Cardiac muscle cell (in vitro differentiated cells and primary cell): ENCODE measurements around the gene FNDC5. TPM values are rescaled to one million over a fixed set of nuclear protein-coding genes. Genes with fewer than 3 reads are reported as not detected.

Experiments
- DNase-seq, 2 donors: peaks; one replicate each; pipeline versions ENCODE4 v3.0.0 to v3.0.0-alpha.2; 2010 to 2017; ENCODE audit warnings: low read depth in 1 of 2, low spot score in 1 of 2
- H3K27ac ChIP-seq: fragments of 200-600 bp; sonication (generic); 2 replicates; pipeline ENCODE4 v1.5.1; 2016
- H3K27me3 ChIP-seq: fragments of 200-600 bp; sonication (generic); 2 replicates; pipeline ENCODE4 v1.6.0; 2016; ENCODE audit warnings: control low read depth
- H3K36me3 ChIP-seq: fragments of 200-600 bp; sonication (generic); 2 replicates; pipeline ENCODE4 v1.5.1; 2016; ENCODE audit warnings: control low read depth
- H3K4me1 ChIP-seq: fragments of 200-600 bp; sonication (generic); 2 replicates; pipeline ENCODE4 v1.8.1; 2017; ENCODE audit warnings: low read depth, mild to moderate bottlenecking, mixed run types
- H3K4me3 ChIP-seq: fragments of 200-600 bp; sonication (generic); 2 replicates; pipeline ENCODE4 v1.5.1; 2016; ENCODE audit warnings: mild to moderate bottlenecking
- H3K9me3 ChIP-seq: fragments of 200-600 bp; sonication (generic); 2 replicates; pipeline ENCODE4 v1.5.1; 2017; ENCODE audit warnings: low read depth, mild to moderate bottlenecking, control low read depth
- polyA plus RNA-seq: library from polyadenylated mRNA; unstranded; fragments of >200 nt; fragmentation: Nextera tagmentation; extraction: Ambion mirVana; gene quantifications from 2 replicates; pipeline ENCODE4 v1.2.1, GENCODE V29; 2016
- total RNA-seq: library from RNA; depleted of rRNA; stranded (reverse); fragments of >200 nt; gene quantifications from 2 replicates; pipeline ENCODE4 v1.2.3, GENCODE V29; 2016
- TF ChIP-seq, protein P1 (sequence below): IDR thresholded peaks from 2 replicates; pipeline ENCODE4 v1.5.1; 2012; ENCODE audit warnings: low read depth, mild to moderate bottlenecking, low read length

The FNDC5 gene
- total and polyA plus RNA-seq, 2 experiments from 2014 or later = 34.2 to 37.4 TPM

DNA sequence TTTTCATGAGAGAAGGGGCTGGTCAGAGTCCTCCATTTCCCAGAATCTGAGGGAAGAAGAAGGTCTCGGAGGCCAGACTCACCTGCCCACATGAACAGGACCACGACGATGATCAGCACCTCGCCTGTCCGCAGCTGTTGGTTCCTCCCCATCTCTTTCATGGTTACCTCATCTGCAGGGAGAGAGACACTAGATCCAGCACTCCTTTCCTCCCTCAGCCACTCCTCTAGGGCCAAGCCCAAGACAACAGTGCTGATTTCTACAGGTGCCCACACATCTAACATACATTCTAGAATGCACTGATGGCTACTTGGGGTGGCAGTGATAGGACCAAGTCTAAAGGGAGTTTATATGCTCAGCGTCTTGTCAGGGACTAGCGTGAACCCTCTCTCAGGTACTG lies 3.0 kb downstream of the FNDC5 start:
- H3K27ac ChIP-seq = no peak overlapping the region
- DNase-seq = no peak
- peaks cover 11% of the 10 kb centered on the region for H3K27me3 ChIP-seq
- TF ChIP-seq, protein P1, sequence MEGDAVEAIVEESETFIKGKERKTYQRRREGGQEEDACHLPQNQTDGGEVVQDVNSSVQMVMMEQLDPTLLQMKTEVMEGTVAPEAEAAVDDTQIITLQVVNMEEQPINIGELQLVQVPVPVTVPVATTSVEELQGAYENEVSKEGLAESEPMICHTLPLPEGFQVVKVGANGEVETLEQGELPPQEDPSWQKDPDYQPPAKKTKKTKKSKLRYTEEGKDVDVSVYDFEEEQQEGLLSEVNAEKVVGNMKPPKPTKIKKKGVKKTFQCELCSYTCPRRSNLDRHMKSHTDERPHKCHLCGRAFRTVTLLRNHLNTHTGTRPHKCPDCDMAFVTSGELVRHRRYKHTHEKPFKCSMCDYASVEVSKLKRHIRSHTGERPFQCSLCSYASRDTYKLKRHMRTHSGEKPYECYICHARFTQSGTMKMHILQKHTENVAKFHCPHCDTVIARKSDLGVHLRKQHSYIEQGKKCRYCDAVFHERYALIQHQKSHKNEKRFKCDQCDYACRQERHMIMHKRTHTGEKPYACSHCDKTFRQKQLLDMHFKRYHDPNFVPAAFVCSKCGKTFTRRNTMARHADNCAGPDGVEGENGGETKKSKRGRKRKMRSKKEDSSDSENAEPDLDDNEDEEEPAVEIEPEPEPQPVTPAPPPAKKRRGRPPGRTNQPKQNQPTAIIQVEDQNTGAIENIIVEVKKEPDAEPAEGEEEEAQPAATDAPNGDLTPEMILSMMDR = no peak
- H3K4me3 ChIP-seq = no peak overlapping the region
- peaks cover 7% of the 10 kb centered on the region for H3K4me1 ChIP-seq
- H3K9me3 ChIP-seq = no peaks in the 10 kb centered on the region
- H3K36me3 ChIP-seq = peaks cover 4% of the 10 kb centered on the region

DNA sequence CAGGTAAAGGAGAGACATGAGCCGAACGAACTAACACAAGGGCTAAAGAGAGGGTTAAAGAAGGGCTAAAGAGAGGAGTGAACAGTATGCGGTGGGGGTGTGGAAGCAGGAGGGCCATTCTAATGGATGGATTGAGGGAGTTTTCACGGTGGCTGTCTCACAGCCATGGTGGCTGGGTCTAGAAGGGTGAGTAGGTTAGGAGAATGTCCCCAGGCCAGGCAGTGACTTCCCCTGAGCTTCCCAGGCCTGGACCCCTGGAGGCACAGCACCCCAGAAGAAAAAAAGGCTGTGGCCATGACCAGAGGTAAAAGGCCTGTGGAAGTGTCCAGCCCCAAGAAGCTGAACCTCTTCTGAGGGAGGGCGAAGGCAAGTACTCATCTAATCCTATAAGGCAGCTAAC lies 3.6 kb downstream of the FNDC5 start:
- no peak overlapping the region for H3K4me3 ChIP-seq
- peaks cover 5% of the 10 kb centered on the region for H3K36me3 ChIP-seq
- peaks cover 7% of the 10 kb centered on the region for H3K4me1 ChIP-seq
- peaks cover 11% of the 10 kb centered on the region for H3K27me3 ChIP-seq
- DNase-seq = no peak
- TF ChIP-seq, protein P1 = no peak
- H3K9me3 ChIP-seq = no peaks in the 10 kb centered on the region
- H3K27ac ChIP-seq = no peak overlapping the region

DNA sequence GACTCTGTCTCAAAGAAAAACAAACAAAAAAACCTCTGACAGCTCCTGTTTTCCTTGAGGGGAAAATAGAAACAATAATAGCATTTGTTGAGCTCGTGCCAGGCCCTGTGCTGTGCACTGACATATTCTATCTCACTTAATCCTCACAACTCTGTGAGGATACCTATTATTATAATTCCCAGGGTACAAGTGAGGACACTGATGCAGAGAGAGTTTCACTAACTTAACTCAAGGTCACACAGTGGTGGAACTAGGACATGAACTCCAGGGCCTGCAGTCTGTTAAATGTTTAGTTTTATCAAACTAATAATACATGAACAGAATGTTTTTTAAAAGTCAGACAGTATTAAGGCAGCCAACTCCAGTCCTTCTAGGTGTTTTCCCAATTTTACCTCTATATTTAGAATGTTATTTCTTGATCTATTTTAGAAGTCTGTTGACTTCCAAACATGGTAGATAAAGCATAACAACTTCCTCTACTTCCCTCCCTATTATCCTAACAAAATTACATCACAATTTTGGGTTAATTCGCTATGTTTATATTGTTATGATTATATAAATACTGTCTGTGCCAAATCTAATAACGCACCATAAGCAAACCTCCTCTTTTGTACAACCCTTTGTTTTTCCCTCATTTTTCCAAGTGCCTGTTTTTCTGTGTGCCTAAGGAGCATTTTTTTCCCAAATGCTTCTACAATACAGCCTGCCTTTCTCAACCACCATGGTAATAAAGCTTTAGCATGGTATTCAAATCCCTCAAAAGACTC lies 4.9 kb downstream of the FNDC5 start:
- no peak for DNase-seq
- TF ChIP-seq, protein P1 = no peak
- no peaks in the 10 kb centered on the region for H3K9me3 ChIP-seq
- H3K4me3 ChIP-seq = no peak overlapping the region
- H3K27ac ChIP-seq = no peak overlapping the region
- H3K27me3 ChIP-seq = peaks cover 3% of the 10 kb centered on the region
- peaks cover 7% of the 10 kb centered on the region for H3K4me1 ChIP-seq
- H3K36me3 ChIP-seq = peaks cover 7% of the 10 kb centered on the region

- no peak overlapping the region for H3K27ac ChIP-seq
- TF ChIP-seq, protein P1 = no peak
- peaks cover 3% of the 10 kb centered on the region for H3K27me3 ChIP-seq
- H3K9me3 ChIP-seq = no peaks in the 10 kb centered on the region
- H3K36me3 ChIP-seq = peaks cover 7% of the 10 kb centered on the region
- DNase-seq = no peak
- no peaks in the 10 kb centered on the region for H3K4me1 ChIP-seq
- H3K4me3 ChIP-seq = no peak overlapping the region
These were observed 6.2 kb downstream of the FNDC5 start for GRCh38 chr1:32864375-32865019.

DNA sequence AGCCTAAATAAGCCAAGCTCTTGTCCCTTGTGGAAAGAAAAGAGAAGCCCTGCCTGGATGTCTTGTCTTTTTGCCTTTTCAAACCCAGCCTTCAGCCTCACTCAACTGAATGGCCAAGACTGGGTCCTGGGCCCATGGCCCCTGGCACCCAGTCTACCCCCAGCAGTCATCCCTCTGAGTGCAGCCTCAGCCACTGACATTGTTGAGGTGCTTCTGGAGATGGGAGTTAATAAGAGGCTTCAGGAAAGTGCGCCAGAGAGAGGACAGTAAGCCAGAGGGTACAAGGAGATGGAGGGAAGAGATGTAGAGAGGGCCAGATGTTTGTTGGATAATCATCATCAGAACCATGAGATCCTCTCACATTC lies 6.8 kb downstream of the FNDC5 start:
- Histone ChIP-seq H3K36me3 (peaks cover 7% of the 10 kb centered on the region), H3K27ac (no peak overlapping the region), H3K4me1 (no peaks in the 10 kb centered on the region), H3K4me3 (no peak overlapping the region), H3K9me3 (no peaks in the 10 kb centered on the region), H3K27me3 (no peaks in the 10 kb centered on the region)
- TF ChIP-seq, protein P1 = no peak
- no peak for DNase-seq
